Subcutaneous abdominal adipose tissue (tissue), 5 donors: Measurements from ENCODE around the gene LTBP1.

Source experiments
- H3K27ac ChIP-seq: one replicate; pipeline ENCODE4 v1.7.0; 2013; ENCODE audit warnings: low read depth, mild to moderate bottlenecking, inconsistent platforms, low read length, moderate library complexity
- H3K27me3 ChIP-seq, 5 donors: one replicate each; pipeline ENCODE4 v1.7.0; 2013; ENCODE audit warnings: low read length in 5 of 5, inconsistent platforms in 1 of 5; ENCODE audit not compliant: control insufficient read depth in 5 of 5, insufficient read depth in 4 of 5
- H3K36me3 ChIP-seq, 5 donors: one replicate each; pipeline ENCODE4 v1.7.0; 2013; ENCODE audit warnings: low read length in 5 of 5; ENCODE audit not compliant: control insufficient read depth in 5 of 5, insufficient read depth in 5 of 5
- H3K4me1 ChIP-seq, 5 donors: one replicate each; pipeline ENCODE4 v1.7.0; 2013; ENCODE audit warnings: low read length in 5 of 5, mild to moderate bottlenecking in 3 of 5, moderate library complexity in 1 of 5; ENCODE audit not compliant: control insufficient read depth in 5 of 5, insufficient read depth in 5 of 5
- H3K4me3 ChIP-seq, 5 donors: one replicate each; pipeline ENCODE4 v1.7.0; 2013; ENCODE audit warnings: low read length in 5 of 5, low read depth in 1 of 5
- H3K9ac ChIP-seq, 5 donors: one replicate each; pipeline ENCODE4 v1.7.0; 2013; ENCODE audit warnings: low read length in 5 of 5, mild to moderate bottlenecking in 4 of 5, moderate library complexity in 3 of 5
- H3K9me3 ChIP-seq, 5 donors: one replicate each; pipeline ENCODE4 v1.7.0; 2013; ENCODE audit warnings: low read length in 5 of 5; ENCODE audit not compliant: control insufficient read depth in 5 of 5
- donor health status: healthy.
- donor health status: healthy.
- donor health status: healthy.
- donor health status: healthy.
- donor health status: healthy.

LTBP1 gene

DNA sequence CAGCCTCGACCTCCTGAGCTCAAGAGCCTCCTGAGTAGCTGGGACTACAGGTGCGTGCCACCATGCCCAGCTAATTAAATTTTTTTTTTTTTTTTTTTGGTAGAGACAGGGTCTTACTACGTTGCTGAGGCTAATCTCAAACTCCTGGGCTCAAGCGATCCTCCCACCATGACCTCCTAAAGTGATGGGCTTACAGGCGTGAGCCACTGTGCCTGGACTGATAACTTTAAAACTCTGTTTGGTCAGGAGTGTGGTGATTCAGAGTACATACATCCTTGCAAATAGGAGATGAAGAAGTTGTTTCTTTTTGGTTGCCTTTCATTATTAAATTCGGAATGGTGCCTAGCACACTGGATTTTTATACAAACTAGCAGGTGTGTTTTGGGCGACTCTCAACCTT, 73.0 kb downstream of the LTBP1 start:
- Histone ChIP-seq H3K36me3 (no peaks in the 10 kb centered on the region), H3K9me3 (peaks cover 0 to 5% (median 4%) of the 10 kb centered on the region in 5 donors), H3K4me1 (peaks cover 0 to 12% (median 6%) of the 10 kb centered on the region in 5 donors), H3K27ac (no peak overlapping the region), H3K9ac (no peak overlapping the region), H3K4me3 (no peak overlapping the region), H3K27me3 (no peaks in the 10 kb centered on the region)

DNA sequence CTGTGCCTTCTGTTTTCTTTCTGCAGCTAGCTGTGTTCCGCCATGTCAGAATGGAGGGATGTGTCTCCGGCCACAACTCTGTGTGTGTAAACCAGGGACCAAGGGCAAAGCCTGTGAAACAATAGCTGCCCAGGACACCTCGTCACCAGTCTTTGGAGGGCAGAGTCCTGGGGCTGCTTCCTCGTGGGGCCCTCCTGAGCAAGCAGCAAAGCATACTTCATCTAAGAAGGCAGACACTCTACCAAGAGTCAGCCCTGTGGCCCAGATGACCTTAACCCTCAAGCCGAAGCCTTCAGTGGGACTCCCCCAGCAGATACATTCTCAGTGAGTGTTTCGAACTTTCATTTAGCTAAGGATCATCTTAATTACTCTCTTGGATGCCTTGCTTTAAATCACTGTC, 74.1 kb downstream of the LTBP1 start:
- no peaks in the 10 kb centered on the region for H3K36me3 ChIP-seq
- H3K27me3 ChIP-seq = no peaks in the 10 kb centered on the region
- no peak overlapping the region for H3K4me3 ChIP-seq
- no peak overlapping the region for H3K9ac ChIP-seq
- H3K27ac ChIP-seq = no peak overlapping the region
- H3K4me1 ChIP-seq = peaks cover 0 to 2% (median 0%) of the 10 kb centered on the region in 5 donors
- H3K9me3 ChIP-seq = peaks cover 0 to 8% (median 6%) of the 10 kb centered on the region in 5 donors

DNA sequence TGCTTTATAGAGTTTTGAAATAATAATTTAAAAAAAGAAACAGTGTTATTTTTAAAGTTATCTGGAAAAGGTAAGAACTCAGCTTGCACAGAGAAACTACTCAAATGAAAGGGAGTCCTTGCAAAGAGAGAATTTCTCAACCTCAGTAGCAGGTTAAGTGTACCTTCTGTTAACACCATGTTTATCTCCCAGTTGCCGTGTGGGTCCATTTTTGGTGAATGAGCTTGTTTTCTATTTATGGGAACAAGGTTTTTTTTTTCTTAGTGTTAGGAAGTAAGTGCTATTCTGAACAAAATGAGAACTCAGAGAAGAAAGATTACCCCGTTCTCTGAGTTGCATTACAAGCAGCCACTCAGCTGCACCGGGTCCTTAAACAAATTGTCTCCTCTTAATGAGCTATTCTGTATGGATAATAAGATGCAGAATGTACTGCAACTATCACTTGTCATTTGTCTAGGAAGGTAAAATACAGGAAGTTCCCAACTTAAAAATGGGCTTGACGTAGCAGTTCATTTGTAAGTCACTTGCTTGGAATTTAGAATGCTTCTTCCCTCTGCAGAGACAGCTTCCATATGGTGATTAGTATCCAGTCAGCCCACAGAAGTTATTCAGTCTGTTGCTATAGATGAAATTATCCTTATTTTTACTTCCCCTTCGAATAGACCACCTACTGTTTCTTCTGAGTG, 74.9 kb downstream of the LTBP1 start:
- no peak overlapping the region for H3K27ac ChIP-seq
- H3K9ac ChIP-seq = no peak overlapping the region
- no peaks in the 10 kb centered on the region for H3K4me1 ChIP-seq
- H3K9me3 ChIP-seq = peaks cover 0 to 8% (median 6%) of the 10 kb centered on the region in 5 donors
- no peaks in the 10 kb centered on the region for H3K27me3 ChIP-seq
- H3K4me3 ChIP-seq = no peak overlapping the region
- H3K36me3 ChIP-seq = no peaks in the 10 kb centered on the region

DNA sequence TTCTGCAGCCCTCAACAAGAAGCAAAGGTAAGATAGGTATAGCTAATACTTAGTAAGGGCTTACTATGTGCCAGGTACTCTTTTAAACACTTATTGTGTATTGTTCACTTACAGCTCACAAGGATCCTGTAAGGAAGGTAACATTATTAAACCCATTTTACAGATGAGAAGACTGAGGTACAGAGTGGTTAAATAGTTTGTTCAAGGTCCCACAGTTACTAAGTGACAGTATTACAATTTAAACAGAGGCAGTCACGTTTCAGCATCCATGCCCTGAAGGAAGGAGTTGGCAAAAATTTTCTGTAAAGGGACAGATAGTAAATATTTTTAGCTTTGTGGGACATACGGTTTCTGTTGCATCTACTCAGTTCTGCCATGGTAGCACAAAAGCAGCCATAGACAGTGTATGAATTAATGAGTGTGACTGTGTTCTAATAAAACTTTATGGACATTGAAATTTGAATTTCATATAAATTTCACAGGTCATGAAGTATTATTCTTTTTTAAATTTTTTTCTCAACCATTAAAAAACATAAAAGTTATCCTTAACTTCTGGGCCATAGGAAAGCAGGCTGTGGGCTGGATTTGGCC, 75.7 kb downstream of the LTBP1 start:
- Histone ChIP-seq H3K4me3 (no peak overlapping the region), H3K27me3 (no peaks in the 10 kb centered on the region), H3K9ac (no peak overlapping the region), H3K4me1 (no peaks in the 10 kb centered on the region), H3K36me3 (no peaks in the 10 kb centered on the region), H3K9me3 (peaks cover 0 to 8% (median 6%) of the 10 kb centered on the region in 5 donors), H3K27ac (no peak overlapping the region)

DNA sequence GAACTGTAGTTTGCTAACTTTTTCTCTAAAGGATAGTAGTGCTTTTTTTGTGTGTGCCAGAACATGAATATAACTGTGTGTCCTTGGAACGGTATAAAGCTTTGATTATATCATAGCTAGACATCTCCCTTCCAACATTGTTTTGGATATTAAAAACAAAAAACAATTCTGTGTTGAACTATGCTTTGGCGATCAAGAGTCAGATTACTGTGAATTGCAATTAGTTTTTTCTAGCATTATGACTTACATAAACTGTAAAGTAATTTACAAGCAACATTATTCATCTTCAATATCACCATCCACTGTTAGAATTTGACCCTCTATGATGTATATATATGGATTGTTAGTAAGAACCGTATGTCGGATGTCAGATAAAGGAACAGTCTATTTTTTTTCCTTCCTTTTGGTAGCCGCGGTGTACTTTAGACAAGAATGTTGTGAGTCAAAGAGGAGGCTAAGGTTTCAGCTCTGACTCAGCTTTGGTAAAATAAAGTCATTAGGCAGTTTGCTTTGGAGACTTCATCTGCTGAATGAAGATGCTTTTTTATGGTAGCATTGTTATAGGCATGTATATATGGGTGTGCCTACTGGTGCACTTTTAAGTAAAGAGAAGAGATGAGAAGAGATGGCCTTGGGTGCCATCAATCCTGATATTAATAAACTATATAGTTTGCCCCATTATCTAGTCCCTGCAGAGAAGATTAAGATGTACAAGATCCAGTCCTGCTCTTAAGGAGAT, 76.4 kb downstream of the LTBP1 start:
- H3K27ac ChIP-seq = no peak overlapping the region
- peaks cover 0 to 8% (median 6%) of the 10 kb centered on the region in 5 donors for H3K9me3 ChIP-seq
- no peaks in the 10 kb centered on the region for H3K36me3 ChIP-seq
- H3K4me1 ChIP-seq = no peaks in the 10 kb centered on the region
- H3K9ac ChIP-seq = no peak overlapping the region
- H3K4me3 ChIP-seq = no peak overlapping the region
- no peaks in the 10 kb centered on the region for H3K27me3 ChIP-seq

DNA sequence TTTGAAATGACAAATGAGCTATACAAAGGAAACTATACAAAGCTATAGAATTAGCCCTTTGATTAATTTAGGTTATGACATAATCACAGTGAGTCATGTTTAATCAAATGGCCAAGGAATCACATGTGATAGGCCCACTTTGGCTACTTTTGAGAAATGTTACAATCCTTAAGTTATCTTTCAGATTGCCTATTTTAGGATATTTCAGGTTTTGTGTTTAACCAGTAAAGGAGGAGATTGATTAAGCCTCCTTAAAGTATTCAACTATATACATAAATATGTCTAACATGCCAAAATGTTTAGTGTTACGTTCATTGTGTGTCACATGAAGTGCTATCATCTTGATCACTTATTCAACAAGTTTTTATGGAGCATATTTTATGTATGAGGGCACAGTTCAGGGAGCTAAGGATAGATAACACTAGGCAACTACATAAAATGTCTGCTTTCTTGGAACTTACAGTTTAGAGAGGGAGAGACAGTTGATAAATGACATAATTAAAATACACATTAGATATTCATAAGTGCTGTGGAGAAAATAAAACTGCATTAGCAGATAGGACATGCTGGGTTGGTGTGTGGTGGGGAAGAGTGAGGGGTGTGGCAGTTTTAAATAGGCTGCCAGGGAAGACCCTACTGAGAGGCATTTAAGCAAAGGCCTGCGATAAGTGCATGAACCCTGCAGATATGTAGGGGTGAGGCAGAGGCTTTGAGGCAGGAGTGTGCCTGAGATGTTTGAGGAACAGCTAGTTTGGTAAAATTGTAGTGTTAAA, 77.2 kb downstream of the LTBP1 start:
- Histone ChIP-seq H3K4me3 (no peak overlapping the region), H3K9me3 (peaks cover 0 to 8% (median 6%) of the 10 kb centered on the region in 5 donors), H3K4me1 (peaks cover 0 to 3% (median 0%) of the 10 kb centered on the region in 5 donors), H3K9ac (no peak overlapping the region), H3K27me3 (no peaks in the 10 kb centered on the region), H3K27ac (no peak overlapping the region), H3K36me3 (no peaks in the 10 kb centered on the region)

DNA sequence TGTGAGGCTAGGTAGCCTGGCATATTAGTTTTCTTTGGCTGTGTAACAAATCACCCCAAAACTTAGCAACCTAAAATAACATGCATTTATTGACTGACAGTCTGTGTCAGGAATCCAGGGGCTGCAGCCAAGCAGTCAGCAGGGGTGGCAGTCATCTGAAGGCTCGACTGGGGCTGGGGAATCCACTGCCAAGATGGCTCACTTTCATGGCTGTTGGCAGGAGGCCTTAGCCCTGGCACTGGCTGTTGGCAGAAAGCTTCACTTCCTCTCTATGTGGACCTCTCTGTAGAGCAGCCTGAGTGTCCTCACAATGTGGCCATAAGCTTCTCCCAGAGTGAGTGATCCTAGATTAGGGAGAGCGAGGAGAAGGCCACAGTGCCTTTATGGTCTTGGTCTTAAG, 78.0 kb downstream of the LTBP1 start:
- Histone ChIP-seq H3K27me3 (no peaks in the 10 kb centered on the region), H3K4me3 (no peak overlapping the region), H3K9me3 (peaks cover 0 to 8% (median 6%) of the 10 kb centered on the region in 5 donors), H3K9ac (no peak overlapping the region), H3K4me1 (peaks cover 0 to 4% (median 0%) of the 10 kb centered on the region in 5 donors), H3K36me3 (no peaks in the 10 kb centered on the region), H3K27ac (no peak overlapping the region)

DNA sequence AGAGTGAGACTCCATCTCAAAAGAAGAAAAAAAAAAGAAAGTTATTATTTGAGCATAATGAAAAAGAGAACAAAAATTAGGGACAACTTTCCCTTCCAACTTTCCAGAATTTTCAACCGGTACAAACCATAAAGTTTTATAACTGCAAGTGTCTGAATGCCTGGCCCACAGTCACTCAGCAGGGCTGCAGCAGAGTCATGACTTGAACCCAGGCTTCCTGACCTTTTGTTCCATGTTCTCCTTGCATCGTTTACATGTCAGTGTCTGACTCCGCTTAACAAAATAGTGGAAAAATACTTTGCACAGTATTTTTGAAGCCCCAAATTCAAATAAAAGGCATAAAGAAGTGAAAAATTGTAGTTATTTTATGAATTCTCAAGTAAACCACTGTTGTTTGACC, 82.7 kb downstream of the LTBP1 start:
- Histone ChIP-seq H3K4me1 (peaks cover 0 to 9% (median 0%) of the 10 kb centered on the region in 5 donors), H3K27ac (no peak overlapping the region), H3K36me3 (no peaks in the 10 kb centered on the region), H3K9ac (no peak overlapping the region), H3K27me3 (no peaks in the 10 kb centered on the region), H3K9me3 (peaks cover 0 to 7% (median 5%) of the 10 kb centered on the region in 5 donors), H3K4me3 (no peak overlapping the region)

DNA sequence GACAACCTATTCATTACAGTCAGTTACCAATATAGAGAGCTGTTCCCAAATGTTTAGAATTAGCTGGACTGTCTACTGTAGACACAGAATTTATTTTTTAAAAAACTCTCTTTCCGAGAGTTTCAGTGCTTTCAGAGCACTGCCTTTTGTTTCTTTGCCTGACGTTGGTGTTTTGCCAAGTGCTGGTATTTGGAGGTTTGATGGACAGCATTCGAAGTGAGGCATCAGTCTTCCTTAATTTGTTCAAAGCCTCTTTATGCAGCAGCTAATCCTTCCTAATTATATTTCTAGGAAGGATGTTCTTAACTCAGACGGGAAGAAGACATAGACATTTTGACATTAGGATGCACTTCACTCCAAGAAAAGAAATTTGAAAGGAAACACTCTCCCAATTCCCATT, 83.2 kb downstream of the LTBP1 start:
- no peak overlapping the region for H3K4me3 ChIP-seq
- no peaks in the 10 kb centered on the region for H3K27me3 ChIP-seq

More for the DNA sequence above, 83.2 kb downstream of the LTBP1 start:
- no peaks in the 10 kb centered on the region for H3K36me3 ChIP-seq
- H3K27ac ChIP-seq = no peak overlapping the region
- H3K4me1 ChIP-seq = peaks cover 0 to 10% (median 4%) of the 10 kb centered on the region in 5 donors
- H3K9me3 ChIP-seq = peaks cover 0 to 3% (median 2%) of the 10 kb centered on the region in 5 donors
- no peak overlapping the region for H3K9ac ChIP-seq
